ENCODE measurements around the gene PRKAR1A. TPM values are rescaled to one million over a fixed set of nuclear protein-coding genes. Genes with fewer than 3 reads are reported as not detected.

PRKAR1A gene
- total RNA-seq, 2 donors from 2014 or later, result 175 to 186 TPM

- Mint-ChIP-seq H3K27me3 (no peaks in the 10 kb centered on the region), H3K9me3 (no peaks in the 10 kb centered on the region), H3K36me3 (ENCODE audit: low read depth) (peaks cover 10% of the 10 kb centered on the region), H3K4me3 (no peak overlapping the region), H3K27ac (no peak overlapping the region), H3K4me1 (no peaks in the 10 kb centered on the region)
- ATAC-seq (replicated peaks), result no peak
Measured at GRCh38 chr17:68542698-68543463, 30.7 kb downstream of the PRKAR1A start.

DNA sequence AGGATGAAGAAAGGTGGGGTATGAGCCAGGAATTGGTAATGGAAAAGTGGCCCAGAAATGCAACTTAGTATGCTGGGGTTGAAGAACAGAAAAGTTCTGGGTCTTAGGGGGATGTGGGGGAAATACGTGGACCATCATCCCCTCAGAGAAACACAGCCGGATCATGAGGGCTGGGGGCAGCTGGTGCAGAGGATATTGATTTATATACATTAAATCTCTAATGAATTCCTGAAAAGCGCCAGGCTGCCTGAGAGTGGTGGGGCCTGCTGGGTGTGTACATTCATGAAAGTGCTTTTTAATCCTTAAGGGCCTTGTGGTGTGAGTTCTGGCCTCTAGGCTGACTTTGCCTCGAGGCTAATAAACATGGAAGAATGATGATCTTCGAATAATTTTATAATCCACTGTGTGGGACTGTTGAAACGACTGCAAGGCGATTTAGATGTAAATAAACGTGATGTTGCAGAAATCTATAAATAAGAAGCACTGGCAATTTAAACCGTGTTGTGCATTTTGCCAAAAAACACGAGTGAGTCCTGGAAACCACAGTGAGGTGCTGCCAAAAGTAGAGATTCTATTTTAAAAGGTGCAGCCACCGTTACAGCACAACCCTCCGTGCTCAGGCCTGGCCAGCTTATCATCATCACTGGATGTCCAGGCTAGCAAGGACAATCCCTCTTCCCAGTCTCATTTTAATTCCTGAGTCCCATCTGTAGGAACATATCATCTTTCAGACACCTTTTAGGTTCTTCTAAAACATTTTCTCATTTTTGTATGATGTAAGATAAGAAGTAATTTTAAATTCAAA lies 32.1 kb downstream of the PRKAR1A start:
- Mint-ChIP-seq H3K4me3 (no peak overlapping the region), H3K27me3 (no peaks in the 10 kb centered on the region), H3K36me3 (ENCODE audit: low read depth) (no peaks in the 10 kb centered on the region), H3K9me3 (no peaks in the 10 kb centered on the region), H3K4me1 (no peaks in the 10 kb centered on the region), H3K27ac (no peak overlapping the region)
- ATAC-seq (replicated peaks), result no peak

GRCh38 chr17:68556551-68556950 lies 44.3 kb downstream of the PRKAR1A start:
- H3K4me3 Mint-ChIP-seq, result no peak overlapping the region

DNA sequence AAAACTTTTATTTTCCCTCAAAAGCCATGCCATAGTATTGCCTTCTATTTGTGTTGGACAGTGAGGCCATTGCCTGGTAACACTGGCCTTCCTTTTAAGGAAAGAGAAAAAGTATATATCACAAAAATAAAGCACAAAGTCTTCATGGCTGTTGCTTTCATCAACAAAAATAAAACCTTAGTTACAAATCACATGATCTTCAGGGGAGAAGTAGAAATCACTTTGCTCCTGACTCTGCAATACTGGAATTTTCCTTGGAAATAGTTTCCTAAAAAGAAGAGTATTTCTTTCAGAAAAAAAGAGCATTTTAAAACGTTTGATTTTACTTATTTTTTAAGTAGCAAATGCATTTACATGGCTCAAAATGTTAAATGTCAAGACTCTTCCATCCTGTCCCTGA lies 47.1 kb downstream of the PRKAR1A start:
- H3K4me3 Mint-ChIP-seq, result no peak overlapping the region
- H3K4me1 Mint-ChIP-seq, result no peaks in the 10 kb centered on the region
- no peak for ATAC-seq (replicated peaks)
- H3K9me3 Mint-ChIP-seq, result no peaks in the 10 kb centered on the region
- no peaks in the 10 kb centered on the region for H3K27me3 Mint-ChIP-seq
- no peaks in the 10 kb centered on the region for H3K36me3 Mint-ChIP-seq (ENCODE audit: low read depth)
- H3K27ac Mint-ChIP-seq, result no peak overlapping the region

More at GRCh38 chr17:68556551-68556950, 44.3 kb downstream of the PRKAR1A start:
- H3K27ac Mint-ChIP-seq, result no peak overlapping the region
- H3K27me3 Mint-ChIP-seq, result no peaks in the 10 kb centered on the region
- no peak for ATAC-seq (replicated peaks)
- no peaks in the 10 kb centered on the region for H3K36me3 Mint-ChIP-seq (ENCODE audit: low read depth)
- no peaks in the 10 kb centered on the region for H3K9me3 Mint-ChIP-seq
- no peaks in the 10 kb centered on the region for H3K4me1 Mint-ChIP-seq

DNA sequence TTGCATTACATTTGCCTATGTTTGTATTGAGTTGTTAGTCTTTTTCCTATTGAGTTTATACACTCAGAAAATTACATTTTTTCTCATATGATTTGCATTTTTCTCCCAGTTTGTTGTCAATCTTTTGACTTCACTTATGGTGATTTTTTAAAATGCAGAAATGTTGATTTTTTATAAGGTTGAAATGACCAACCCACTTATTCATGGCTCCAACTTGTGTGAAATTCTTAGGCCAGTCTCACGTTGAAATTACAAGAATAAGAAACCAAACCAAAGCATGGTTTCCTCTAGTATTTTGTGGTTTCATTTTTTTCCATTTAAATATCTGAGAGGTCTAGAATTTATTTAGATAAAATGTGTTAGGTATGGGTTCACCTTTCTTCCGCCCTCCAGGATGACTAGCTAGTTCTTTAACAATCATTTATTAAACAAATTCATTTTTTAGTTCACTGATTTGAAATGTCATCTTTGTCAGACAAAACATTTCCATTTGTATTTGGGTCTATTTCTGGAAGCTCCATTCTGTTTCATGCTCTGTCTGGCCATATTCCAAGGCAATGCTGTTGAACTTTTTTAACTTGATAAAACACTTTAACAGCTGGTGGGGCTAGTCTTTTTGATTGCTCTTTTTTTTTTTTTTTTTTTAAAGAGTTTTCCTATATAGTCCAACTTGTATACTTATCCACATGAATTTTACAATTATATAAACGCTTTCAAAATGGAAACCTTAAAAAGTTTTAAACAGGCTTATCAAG lies 48.9 kb downstream of the PRKAR1A start:
- no peak overlapping the region for H3K4me3 Mint-ChIP-seq
- no peaks in the 10 kb centered on the region for H3K36me3 Mint-ChIP-seq (ENCODE audit: low read depth)
- H3K27ac Mint-ChIP-seq, result no peak overlapping the region
- peaks cover 7% of the 10 kb centered on the region for H3K27me3 Mint-ChIP-seq
- H3K4me1 Mint-ChIP-seq, result peaks cover 5% of the 10 kb centered on the region
- ATAC-seq (replicated peaks), result no peak
- no peaks in the 10 kb centered on the region for H3K9me3 Mint-ChIP-seq

DNA sequence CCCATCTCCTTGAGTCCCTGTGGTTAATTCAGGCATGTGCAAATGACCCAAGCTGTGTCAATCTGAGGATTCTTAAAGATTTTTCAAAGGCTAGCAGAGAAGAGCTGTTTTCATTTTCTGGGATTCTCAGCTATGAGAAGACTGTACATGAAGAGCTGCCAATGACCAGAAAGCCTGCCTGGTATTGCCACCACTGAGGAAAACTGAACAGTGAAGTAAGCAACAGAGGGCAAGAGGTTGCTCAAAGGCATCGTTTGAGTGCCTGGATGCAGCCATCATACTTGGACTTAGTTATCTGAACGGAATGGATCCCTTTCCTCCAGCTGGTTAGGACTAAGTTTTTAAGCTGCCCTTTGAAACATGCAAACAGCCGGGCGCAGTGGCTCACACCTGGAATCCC lies 50.5 kb downstream of the PRKAR1A start:
- Mint-ChIP-seq H3K4me3 (no peak overlapping the region), H3K4me1 (peaks cover 5% of the 10 kb centered on the region), H3K27me3 (peaks cover 8% of the 10 kb centered on the region), H3K27ac (no peak overlapping the region), H3K9me3 (no peaks in the 10 kb centered on the region), H3K36me3 (ENCODE audit: low read depth) (no peaks in the 10 kb centered on the region)
- ATAC-seq (replicated peaks), result no peak

DNA sequence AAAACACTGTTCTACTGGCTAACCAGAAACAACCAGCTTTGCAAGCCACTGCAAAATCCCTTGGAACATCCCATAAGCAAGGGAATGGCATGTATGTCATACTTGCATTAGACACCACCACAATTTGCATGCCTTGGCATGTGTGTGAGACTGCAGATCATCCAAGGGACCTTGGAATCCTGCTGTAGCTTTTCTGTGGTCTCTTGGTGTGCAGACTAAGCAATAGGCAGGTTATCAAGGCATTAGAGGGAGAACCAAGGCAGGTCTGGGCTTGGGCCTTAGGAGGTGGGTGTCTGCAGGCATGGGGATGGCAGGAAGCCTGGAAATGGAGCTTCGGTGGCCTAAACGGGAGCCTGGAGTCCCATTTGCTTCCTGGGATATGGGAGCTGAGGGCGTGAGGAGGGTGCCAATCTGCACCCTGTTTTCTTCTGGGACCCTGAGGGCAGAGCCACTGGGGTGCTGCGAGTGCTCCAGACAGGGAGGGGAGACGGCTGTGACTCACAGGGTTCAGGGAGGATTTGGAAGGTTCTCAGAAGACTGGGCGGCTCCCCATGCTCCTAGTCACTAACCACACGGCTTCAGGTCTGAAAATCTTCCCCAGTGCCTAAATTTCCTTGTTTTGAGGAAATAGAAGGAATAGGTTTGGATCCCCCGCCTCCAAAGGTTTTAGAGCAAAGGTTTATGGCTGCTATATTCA lies 52.3 kb downstream of the PRKAR1A start:
- H3K4me3 Mint-ChIP-seq, result no peak overlapping the region
- H3K9me3 Mint-ChIP-seq, result no peaks in the 10 kb centered on the region
- H3K4me1 Mint-ChIP-seq, result peaks cover 5% of the 10 kb centered on the region
- peaks cover 8% of the 10 kb centered on the region for H3K27me3 Mint-ChIP-seq
- H3K27ac Mint-ChIP-seq, result no peak overlapping the region
- ATAC-seq (replicated peaks), result no peak
- no peaks in the 10 kb centered on the region for H3K36me3 Mint-ChIP-seq (ENCODE audit: low read depth)

DNA sequence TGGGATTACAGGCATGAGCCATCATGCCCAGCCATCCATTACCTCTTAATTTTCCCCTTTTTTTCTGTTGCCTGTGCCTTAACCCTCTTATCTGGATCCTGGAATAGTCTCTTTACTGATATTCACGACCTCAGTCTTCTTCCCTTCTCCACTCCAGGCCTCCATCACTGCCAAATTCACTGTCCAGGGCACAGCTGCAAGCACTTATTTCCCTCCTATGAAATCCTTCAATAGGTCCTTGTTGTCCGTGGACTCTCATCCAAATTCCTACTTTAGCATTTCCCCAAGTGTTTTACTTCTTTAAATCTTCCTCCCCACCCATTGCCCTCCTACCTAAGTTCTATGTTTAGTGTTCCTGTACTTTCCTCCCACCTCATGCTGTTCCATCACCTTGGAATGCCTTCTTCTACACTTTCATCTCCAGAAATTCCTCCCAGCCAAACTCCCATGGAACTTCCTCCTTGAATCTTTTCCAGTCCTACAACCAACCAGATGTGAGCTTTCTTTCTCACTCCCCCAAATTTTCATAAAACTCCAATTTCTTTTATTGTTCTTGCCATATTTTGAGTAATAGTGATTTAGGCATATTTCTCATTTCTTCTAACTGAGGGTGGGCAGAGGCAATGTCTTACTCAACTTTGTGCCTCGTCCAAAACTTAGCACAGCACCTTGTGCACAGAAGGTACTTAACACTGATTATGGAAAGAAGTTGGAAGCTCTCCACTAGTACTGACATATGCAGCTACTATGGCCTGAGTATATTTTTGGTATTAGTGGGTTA lies 53.6 kb downstream of the PRKAR1A start:
- Mint-ChIP-seq H3K9me3 (no peaks in the 10 kb centered on the region), H3K27me3 (peaks cover 8% of the 10 kb centered on the region), H3K27ac (no peak overlapping the region), H3K36me3 (ENCODE audit: low read depth) (no peaks in the 10 kb centered on the region), H3K4me1 (peaks cover 5% of the 10 kb centered on the region), H3K4me3 (no peak overlapping the region)
- ATAC-seq (replicated peaks), result no peak

- peaks cover 5% of the 10 kb centered on the region for H3K4me1 Mint-ChIP-seq
- H3K4me3 Mint-ChIP-seq, result no peak overlapping the region
- H3K27me3 Mint-ChIP-seq, result peaks cover 8% of the 10 kb centered on the region
- ATAC-seq (replicated peaks), result no peak
- H3K27ac Mint-ChIP-seq, result no peak overlapping the region
- H3K9me3 Mint-ChIP-seq, result no peaks in the 10 kb centered on the region
- no peaks in the 10 kb centered on the region for H3K36me3 Mint-ChIP-seq (ENCODE audit: low read depth)
Measured at GRCh38 chr17:68566442-68566738, 54.2 kb downstream of the PRKAR1A start.

GRCh38 chr17:68567035-68567434 lies 54.8 kb downstream of the PRKAR1A start:
- no peak for ATAC-seq (replicated peaks)
- Mint-ChIP-seq H3K27me3 (peaks cover 8% of the 10 kb centered on the region), H3K4me1 (peaks cover 5% of the 10 kb centered on the region), H3K27ac (no peak overlapping the region), H3K4me3 (no peak overlapping the region), H3K9me3 (no peaks in the 10 kb centered on the region), H3K36me3 (ENCODE audit: low read depth) (no peaks in the 10 kb centered on the region)

DNA sequence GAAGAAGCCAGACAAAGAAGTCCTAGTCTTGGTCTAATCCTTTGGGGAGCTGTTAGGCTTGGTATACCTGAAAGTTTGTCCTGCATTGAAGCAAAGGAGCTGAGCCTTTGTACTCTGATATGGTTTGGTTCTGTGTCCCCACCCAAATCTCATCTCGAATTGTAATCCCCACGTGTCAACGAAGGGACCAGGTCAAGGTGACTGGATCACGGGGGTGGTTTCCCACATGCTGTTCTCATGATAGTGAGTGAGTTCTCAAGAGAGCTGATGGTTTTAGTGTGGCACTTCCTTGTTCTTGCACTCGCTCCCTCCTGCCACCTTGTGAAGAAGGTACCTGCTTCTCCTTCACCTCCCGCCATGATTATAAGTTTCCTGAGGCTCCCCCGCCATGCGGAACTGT lies 55.4 kb downstream of the PRKAR1A start:
- peaks cover 5% of the 10 kb centered on the region for H3K4me1 Mint-ChIP-seq
- H3K9me3 Mint-ChIP-seq, result no peaks in the 10 kb centered on the region
- no peaks in the 10 kb centered on the region for H3K36me3 Mint-ChIP-seq (ENCODE audit: low read depth)
- H3K27me3 Mint-ChIP-seq, result peaks cover 8% of the 10 kb centered on the region
- no peak overlapping the region for H3K4me3 Mint-ChIP-seq
- H3K27ac Mint-ChIP-seq, result no peak overlapping the region
- ATAC-seq (replicated peaks), result no peak

- no peak overlapping the region for H3K4me3 Mint-ChIP-seq
- no peak overlapping the region for H3K27ac Mint-ChIP-seq
- peaks cover 8% of the 10 kb centered on the region for H3K27me3 Mint-ChIP-seq
- peaks cover 5% of the 10 kb centered on the region for H3K4me1 Mint-ChIP-seq
- H3K9me3 Mint-ChIP-seq, result no peaks in the 10 kb centered on the region
- no peaks in the 10 kb centered on the region for H3K36me3 Mint-ChIP-seq (ENCODE audit: low read depth)
- ATAC-seq (replicated peaks), result no peak
Measured at GRCh38 chr17:68568581-68568980, 56.4 kb downstream of the PRKAR1A start.

- ATAC-seq (replicated peaks), result no peak
- Mint-ChIP-seq H3K9me3 (no peaks in the 10 kb centered on the region), H3K27ac (no peak overlapping the region), H3K4me3 (no peak overlapping the region), H3K27me3 (peaks cover 8% of the 10 kb centered on the region), H3K4me1 (peaks cover 5% of the 10 kb centered on the region), H3K36me3 (ENCODE audit: low read depth) (no peaks in the 10 kb centered on the region)
Measured at GRCh38 chr17:68569346-68569745, 57.1 kb downstream of the PRKAR1A start.

GRCh38 chr17:68570526-68570925 lies 58.3 kb downstream of the PRKAR1A start:
- peaks cover 4% of the 10 kb centered on the region for H3K4me1 Mint-ChIP-seq
- no peak overlapping the region for H3K4me3 Mint-ChIP-seq
- no peak overlapping the region for H3K27ac Mint-ChIP-seq
- H3K36me3 Mint-ChIP-seq (ENCODE audit: low read depth), result no peaks in the 10 kb centered on the region
- H3K9me3 Mint-ChIP-seq, result no peaks in the 10 kb centered on the region
- H3K27me3 Mint-ChIP-seq, result peaks cover 7% of the 10 kb centered on the region
- no peak for ATAC-seq (replicated peaks)

Data from activated T-helper 17 cell treated with anti-CD3 and anti-CD28 coated beads, Interleukin-2, amount 50 U/mL, for 72 hours (primary cell).